ENCODE measurements around the gene CHST11.

CHST11 gene

GRCh38 chr12:104460041-104460719 lies 3.4 kb downstream of the CHST11 start:
- no peak for DNase-seq (ENCODE audit: low spot score)

- DNase-seq (ENCODE audit: low spot score): no peak
Observed at GRCh38 chr12:104460973-104461698, 4.4 kb downstream of the CHST11 start.

GRCh38 chr12:104462325-104462724 lies 5.6 kb downstream of the CHST11 start:
- DNase-seq (ENCODE audit: low spot score): no peak

GRCh38 chr12:104462931-104463339 lies 6.2 kb downstream of the CHST11 start:
- no peak for DNase-seq (ENCODE audit: low spot score)

- DNase-seq (ENCODE audit: low spot score): no peak
Observed at GRCh38 chr12:104463368-104463767, 6.6 kb downstream of the CHST11 start.

GRCh38 chr12:104464899-104465298 lies 8.2 kb downstream of the CHST11 start:
- DNase-seq (ENCODE audit: low spot score): no peak

GRCh38 chr12:104466709-104467345 lies 10.1 kb downstream of the CHST11 start:
- DNase-seq (ENCODE audit: low spot score): no peak

- DNase-seq (ENCODE audit: low spot score): no peak
Observed at GRCh38 chr12:104467346-104467837, 10.6 kb downstream of the CHST11 start.

GRCh38 chr12:104468371-104468770 lies 11.6 kb downstream of the CHST11 start:
- DNase-seq (ENCODE audit: low spot score): no peak

- no peak for DNase-seq (ENCODE audit: low spot score)
Observed at GRCh38 chr12:104469066-104469465, 12.3 kb downstream of the CHST11 start.

GRCh38 chr12:104469523-104469922 lies 12.8 kb downstream of the CHST11 start:
- DNase-seq (ENCODE audit: low spot score): no peak

- DNase-seq (ENCODE audit: low spot score): no peak
Observed at GRCh38 chr12:104470521-104470920, 13.8 kb downstream of the CHST11 start.

GRCh38 chr12:104471336-104471735 lies 14.6 kb downstream of the CHST11 start:
- DNase-seq (ENCODE audit: low spot score): no peak

GRCh38 chr12:104472748-104473147 lies 16.0 kb downstream of the CHST11 start:
- no peak for DNase-seq (ENCODE audit: low spot score)

- no peak for DNase-seq (ENCODE audit: low spot score)
Observed at GRCh38 chr12:104473374-104473983, 16.7 kb downstream of the CHST11 start.

- DNase-seq (ENCODE audit: low spot score): no peak
Observed at GRCh38 chr12:104475271-104475670, 18.5 kb downstream of the CHST11 start.

- DNase-seq (ENCODE audit: low spot score): no peak
Observed at GRCh38 chr12:104477510-104478390, 21.0 kb downstream of the CHST11 start.

GRCh38 chr12:104478396-104479122 lies 21.8 kb downstream of the CHST11 start:
- no peak for DNase-seq (ENCODE audit: low spot score)

GRCh38 chr12:104479123-104479662 lies 22.4 kb downstream of the CHST11 start:
- no peak for DNase-seq (ENCODE audit: low spot score)

- no peak for DNase-seq (ENCODE audit: low spot score)
Observed at GRCh38 chr12:104480012-104480411, 23.3 kb downstream of the CHST11 start.
